Activated gamma-delta T cell treated with anti-CD3 and anti-CD28 coated beads, Interleukin-2, amount 50 U/mL, for 16 hours (primary cell): ENCODE measurements around the gene FBXL17.
"Not testable (repeated sequence)": the region's sequence is repeated elsewhere in the genome, so short reads cannot be mapped to it uniquely, and the experiment has no call there.

ENCODE experiments used
- DNase-seq: peaks from one replicate; pipeline ENCODE4 v3.0.0-alpha.2; 2020; ENCODE audit warnings: low read depth

FBXL17 gene

DNA sequence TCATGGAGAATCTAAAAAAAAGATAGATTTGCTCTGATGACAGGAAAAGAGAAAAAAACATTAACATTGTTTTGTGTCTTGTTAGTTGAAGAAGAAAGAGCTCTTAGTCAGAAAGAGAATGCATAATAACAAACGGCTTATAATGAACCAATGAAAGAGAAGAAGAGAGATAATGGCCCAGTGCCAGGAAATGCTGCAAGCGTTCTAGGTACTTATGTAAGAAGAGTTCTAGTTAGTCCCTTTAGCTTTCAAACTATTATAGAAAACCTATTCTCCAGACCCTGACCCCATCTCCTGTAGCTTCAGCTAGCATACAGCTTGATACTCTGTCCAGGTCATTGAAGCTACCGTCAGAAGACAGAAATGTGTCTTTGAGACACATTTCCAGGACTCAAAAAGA, 70.2 kb downstream of the FBXL17 start:
- DNase-seq: no peak

DNA sequence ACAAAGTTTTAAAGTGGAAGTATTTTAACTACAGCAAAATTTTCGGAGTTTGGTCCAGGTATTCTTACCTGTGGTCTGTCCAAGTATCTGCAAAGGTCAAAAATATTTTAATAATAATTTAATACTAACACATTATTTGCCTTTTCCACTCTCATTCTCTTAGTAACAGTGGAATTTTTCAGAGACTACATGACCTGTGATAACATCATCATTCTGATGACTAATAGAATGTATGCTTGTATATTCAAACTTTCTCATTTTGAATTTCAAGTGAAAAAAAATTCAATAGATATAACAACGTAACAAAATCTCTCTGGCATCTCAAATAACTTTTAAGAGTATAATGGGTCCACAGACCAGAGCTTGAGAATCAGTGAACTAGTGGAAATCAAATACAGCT, 78.3 kb downstream of the FBXL17 start:
- DNase-seq: no peak

DNA sequence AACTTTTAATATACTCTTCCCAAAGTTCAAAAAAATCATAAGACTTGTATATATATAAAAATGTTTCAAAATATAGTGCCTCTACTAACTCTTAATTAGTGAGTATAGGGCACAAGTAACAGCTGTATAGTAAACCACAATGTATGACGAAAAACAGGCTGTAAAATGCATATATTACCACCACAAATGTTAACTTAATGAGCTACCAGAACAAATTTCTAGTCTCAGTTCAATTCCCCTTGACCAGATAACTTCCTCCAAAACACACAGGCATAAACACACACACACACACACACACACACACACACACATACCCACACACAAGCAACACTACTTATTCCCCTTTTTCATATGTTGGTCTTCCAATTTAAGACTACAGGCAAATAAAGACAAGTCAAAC, 78.8 kb downstream of the FBXL17 start:
- no peak for DNase-seq

DNA sequence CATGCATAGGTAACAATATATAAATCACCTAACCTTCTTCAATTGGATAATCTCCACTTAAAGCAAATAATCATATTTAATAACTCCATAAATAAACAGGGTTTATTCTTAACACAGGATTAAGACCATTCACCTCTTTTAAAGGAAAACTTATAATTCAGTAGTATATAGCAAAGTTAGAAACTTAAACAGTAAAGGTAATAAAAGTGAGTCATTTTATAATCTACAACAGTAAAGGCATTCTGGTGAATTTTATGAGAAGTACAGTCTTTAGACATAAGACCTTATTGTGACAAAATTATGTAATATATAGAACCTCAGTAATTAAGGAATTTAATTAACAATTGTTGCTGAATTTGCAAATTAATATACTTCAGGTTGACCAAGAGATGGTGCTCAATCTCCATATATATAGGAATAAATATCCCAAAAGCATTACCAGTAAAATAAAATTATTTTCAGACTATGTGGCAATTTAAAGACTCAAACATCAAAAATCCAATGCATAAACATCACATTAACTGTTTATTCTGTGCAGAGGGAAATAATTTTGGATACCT, 84.8 kb downstream of the FBXL17 start:
- no peak for DNase-seq

DNA sequence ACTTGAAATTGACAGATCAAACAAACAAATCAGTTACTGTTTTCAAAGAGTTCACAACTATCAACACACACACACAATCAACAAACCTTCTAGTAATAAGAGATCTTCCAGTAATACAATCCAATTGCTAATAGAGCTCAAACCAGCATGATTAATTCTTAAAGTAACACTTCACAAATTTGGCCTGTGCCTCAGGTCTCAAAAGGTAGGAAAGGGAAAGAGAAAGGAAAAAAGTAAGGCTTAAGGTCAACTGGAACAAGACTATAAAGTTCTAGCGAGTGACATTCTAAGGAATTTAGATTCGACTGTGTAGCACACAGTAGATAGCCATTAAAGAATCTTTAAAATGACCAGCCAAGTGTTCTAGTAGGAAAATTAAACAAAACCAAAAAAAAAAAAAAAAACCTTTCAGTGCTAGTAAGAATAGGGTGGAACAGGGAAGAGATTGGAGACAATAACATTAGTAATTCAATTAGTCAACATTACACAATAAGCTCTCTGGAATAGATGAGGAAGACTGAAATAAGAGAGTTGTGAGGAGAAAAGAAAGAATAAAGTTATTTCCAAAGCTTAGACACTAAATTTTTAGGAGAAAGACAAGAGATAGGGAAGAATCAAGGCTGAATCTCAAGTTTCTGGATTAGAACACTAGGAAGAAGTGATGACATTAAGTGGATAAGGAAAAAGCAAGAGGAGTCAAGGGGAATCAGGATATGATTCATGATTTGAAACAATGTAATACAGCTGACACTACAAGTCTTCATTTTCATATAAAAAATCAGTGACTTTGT, 86.1 kb downstream of the FBXL17 start:
- no peak for DNase-seq

DNA sequence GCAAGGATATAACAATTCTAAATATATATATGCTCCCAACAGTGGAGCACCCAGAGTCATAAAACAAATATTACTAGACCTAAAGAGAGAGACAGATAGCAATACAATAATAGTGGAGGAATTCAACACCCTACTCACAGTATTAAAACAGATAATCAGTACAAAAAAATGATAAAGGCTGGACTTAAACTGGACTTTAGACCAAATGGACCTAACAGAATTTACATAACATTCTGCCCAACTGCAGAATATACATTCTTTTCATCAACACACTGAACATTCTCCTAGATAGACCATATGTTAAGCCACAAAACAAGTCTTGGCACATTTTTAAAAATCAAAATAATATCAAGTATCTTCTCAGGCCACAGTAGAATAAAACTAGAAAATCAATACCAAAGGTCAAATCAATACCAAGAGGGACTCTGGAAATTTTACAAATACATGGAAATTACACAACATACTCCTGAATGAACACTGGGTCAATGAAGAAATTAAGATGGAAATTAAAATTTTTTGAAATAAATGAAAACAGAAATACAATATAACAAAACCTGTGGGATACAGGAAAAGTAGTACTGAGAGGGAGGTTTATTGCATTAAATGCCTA, 100.8 kb downstream of the FBXL17 start:
- DNase-seq: no peak

DNA sequence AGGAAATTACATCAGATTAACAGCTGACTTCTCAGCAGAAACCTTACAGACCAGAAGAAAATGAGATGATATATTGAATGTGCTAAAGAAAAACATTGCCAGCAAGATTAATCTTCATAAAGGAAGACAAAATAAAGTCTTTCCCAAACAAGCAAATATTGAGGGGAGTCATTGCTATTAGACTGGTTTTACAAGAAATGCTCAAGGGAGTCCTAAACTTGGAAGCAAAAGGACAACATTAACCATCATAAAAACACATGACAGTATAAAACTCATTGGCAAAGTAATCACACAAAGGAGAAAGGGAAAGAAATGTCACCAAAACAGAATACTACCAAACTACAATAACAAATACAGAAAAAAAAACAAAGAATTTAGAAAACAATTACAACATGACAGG, 101.7 kb downstream of the FBXL17 start:
- DNase-seq: no peak

DNA sequence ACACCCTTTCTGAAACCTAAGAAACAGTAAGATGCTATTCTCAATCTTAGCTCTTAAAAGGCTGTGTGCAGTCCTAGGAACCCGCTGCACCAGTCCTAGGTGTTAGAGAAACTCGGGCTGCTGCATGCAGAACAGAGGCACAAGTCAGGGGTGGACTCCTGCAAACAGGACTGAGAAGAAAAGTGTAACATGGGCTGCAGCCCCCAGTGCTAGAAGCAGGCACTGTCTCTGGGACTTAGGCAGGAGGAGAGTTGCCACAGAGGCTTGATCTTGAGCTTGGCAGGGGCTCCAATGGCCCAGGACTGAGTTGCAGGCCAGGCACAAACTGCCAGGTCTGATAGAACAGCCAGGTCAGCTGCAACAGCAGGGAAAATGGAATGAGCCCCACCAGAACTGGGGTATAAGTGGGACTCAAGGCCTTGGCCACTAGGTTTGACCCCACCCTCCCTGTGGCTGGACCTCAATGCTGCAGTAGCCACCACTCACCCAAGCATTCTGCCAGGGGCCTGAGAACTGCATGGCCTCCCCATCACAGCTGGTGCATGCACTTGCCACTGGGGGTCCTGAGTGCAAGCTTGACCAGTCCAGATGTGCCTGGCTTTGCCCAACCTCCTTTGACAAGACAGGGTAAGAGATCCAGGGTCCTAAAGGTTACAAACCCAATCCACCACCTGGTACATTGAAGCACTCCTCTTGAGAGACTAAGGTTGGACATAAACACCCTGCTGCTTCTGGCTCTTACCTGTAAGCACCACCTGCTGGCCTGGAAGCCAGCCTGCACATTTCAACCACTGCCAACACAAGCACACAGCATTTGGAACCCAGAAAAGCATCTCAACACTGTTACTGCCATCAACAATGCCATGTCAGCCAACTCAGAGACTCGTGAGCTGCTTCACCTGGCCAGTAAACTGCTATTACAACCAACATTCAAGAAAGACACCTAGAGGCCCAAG, 103.3 kb downstream of the FBXL17 start:
- DNase-seq: no peak

DNA sequence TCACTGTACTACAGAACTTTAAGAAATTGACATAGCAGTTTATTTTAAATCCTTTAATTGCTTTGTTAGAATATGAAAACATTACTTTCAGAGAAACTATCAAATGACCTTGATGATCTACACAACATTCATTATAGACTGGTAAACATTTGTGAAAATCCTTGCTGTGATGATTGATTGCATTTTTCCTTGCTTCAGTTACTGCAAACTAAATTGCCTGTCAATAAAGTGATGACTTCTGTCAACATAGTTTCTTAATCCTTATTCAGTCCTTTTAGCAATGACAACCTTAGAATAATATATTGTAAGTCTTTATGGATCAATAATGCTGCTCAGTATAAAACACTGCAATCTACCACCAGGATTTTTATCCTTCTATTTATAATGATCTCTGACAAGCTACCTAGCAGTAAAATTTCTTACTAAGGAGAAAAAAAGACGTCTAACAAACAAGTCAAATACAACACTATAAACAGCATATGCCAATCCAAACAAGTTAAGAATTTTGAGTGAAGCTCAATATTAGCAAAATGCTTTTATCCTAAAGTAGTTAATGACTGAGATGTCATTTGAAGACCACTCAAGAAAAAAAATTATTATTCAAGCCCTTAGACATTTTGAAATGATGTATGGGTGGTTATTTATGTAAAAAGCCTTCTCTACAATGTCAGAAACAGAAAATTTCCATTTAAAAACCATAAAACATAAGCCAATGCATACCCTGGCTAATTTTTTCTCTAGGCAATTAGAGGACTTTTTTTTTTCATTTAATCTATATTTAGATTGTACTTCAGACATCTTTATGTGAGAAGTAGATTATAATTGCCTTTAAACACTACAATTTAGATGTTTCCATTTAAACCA, 105.5 kb downstream of the FBXL17 start:
- DNase-seq: no peak

DNA sequence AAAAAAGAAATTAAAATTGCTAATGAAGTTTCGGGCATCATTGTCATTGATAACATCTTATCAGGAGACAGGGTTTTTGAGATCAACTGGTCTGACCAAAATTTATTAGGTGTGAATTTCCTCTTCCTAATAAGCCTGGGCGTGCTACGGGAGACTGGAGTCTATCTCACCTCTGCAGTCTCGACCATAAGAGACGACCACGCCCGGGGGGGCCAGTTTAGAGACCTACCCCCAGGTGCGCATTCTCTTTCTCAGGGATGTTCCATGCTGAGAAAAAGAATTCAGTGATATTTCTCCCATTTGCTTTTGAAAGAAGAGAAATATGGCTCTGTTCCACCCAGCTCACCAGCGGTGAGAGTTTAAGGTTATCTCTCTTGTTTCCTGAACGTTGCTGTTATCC, 107.8 kb downstream of the FBXL17 start:
- DNase-seq: not testable (repeated sequence)

DNA sequence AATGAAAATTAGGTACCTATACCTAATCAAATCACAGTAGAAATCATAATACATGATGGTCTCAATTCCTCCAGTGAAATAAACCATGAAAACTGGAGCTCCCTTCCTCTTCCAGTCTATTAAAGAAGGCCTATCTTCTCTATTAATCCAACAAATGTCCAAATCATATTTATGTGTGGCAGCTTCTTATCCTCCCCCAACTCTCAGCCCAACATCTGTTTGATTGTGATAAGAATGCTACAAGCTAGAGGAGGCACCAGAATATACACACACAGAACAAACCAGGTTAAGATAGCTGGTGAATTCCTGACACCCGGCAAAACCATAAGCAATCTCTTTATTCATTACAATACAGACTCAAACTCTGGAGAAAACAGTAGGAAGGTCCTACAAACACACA, 110.8 kb downstream of the FBXL17 start:
- DNase-seq: no peak

DNA sequence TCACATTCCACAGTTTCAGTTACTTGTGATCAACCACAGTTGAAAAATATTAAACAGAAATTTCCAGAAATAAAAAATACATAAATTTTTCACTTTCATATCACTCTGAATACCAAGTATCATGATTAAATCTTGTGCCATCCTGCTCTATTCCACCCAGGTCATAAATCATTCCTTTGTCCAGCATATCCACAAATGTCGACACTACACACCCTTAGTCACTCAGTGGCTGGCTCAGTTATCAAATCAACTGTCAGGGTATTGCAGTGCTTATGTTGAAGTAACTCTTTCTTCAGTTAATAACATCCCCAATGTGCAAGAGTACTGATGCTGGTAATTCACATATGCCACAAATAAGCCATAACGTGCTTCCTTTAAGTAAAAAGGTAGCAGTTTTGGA, 115.7 kb downstream of the FBXL17 start:
- DNase-seq: no peak

DNA sequence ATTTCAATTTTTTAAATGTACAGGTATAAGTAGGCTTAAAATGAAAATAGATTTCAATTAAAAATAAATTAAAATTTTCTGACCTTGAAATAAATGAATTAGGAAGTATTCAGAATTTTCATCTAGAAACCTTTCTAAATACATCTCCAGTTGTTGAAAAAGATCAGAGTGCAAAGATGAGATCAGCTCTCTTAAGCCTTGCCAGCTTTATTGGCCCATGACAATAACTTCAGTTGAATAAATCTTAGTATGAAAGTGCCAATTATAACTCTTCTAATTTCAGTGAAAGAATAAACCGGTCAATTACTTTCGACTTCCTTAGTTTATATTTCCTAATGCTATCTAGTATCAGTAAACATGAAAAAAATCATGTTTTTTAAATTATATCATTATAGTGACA, 117.4 kb downstream of the FBXL17 start:
- no peak for DNase-seq

DNA sequence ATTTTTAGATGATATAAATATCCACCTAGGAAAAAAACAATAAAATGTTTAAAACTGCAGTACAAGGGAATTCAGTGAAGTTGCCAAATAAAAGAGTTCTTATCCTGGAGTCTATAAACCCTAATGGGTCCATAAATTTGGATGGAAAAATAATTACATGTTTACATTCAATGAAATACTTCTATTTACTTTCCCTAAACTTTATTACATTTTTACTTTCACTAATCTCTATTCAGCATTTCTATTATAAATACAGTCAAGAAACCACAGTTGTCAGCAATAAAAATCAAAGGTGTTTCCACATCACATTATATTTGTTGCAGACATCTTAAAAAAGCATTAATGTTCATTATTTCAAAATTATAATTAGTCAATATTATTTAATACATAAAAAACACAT, 118.6 kb downstream of the FBXL17 start:
- no peak for DNase-seq

DNA sequence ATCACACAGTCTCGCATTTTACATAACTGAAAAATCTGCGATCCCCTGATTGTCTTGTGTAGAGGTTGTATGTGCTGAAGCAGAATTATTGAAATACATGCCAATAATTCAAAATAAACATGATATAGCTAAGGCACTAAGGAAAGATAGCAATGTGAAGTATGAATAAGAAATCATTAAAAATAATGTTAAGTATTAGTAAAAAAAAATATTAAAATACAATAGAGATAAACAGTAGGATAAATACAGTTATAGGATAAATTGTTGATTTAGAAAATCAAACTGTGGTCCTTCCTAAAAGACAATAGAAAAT, 121.1 kb downstream of the FBXL17 start:
- no peak for DNase-seq

DNA sequence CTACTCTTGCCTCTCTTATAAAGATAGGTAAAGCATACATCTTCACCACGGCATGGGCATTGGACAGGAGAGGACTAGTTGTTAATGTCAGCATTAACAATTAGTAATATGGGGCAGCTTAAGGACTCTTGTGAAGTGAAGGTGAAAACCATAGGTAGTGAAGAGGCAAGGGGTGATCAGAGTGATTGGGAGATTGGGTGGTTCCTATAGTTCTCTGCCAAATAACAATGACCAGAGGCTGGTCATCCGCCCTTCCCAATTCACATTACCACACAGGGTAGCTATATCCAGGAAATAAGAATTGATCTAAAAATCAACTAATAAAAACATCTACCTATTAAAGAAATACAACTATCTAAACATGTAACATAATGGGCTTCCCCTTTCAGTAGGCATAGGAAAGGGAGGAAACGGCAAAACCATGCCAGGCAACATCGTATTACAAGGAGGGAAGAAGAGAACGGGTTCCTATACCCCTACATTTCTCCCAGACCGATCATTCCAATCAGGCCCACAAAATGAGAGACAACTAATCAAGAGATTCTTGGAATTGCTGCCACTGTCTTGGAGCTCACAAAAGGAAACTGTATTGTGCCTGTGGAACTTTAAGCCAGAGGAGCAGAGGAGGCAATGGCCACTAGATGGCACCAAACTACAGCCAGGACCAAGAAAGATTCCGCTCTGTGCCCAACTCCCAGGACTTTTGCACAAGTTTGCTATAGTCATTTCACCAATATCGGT, 121.6 kb downstream of the FBXL17 start:
- DNase-seq: peak; percentile 47

DNA sequence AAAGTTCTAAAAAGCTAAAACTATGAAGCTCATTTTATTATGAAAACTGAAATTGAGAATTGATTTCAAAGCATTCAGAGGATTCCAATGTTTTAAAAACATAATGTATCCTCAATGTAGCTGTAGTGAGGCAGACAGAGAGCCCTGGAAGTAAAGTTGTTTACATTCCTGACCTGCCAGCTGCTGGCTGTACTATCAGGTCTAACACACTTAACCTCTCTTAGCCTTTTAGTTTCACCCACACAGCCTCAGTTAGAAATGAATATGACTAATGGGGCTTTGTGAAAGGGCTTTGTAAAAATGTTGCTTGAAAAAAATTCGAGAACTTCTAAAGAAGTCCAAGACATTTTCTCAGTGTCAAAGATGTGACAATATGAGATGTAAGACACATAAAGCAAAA, 122.6 kb downstream of the FBXL17 start:
- DNase-seq: no peak

DNA sequence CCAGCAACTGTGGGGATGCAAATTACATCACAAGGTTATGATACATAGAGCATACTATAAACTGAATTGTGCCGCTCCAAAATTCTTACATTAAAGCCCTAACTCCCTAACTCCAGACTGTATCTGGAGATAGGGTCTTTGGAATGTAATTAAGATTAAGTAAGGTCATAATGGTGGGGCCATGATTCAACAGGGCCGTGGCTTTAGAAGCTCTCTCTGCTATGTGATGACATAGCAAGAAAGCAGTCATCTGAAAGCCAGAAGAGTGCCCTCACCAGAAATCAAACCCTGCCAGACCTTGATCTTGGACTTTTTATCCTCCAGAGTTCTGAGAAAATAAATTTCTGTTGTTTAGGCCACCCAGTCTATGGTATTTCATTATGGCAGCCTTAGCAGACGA, 123.9 kb downstream of the FBXL17 start:
- no peak for DNase-seq

DNA sequence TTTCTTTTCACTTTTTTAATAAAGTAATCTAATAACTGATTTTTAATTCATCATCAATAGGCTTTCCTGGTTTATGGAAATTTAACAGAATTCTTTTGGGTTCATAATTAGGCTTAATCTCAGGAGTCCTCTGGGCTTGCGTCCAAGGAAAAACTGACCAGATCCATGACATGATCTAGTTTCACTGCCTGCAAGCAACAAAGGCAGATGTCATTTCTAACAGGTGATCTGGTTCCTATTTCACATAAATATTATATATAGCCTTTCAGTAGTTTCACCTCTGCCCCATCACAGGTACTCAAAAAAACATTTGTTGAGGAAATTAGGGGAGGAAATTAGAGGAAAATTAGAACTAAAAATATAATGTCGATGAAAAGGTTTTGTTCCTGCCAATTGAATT, 126.4 kb downstream of the FBXL17 start:
- no peak for DNase-seq

DNA sequence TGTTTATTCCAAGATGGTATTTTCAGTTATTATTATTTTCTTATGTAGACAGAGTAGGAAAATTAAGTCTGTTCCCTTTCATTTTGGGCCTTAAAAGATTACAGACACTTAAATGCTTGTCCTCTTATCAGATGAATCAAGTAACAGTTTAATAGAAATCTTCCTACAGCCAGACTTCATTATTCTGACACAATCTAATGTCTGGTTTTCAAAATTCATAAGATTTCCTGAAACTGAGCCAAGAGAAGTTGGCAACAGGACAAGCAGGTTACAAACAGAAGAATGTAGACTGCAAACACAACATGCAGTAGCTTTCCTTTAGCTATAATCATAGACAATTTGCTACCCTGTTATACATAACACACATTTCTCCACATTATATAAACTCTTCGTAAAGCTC, 130.5 kb downstream of the FBXL17 start:
- no peak for DNase-seq

DNA sequence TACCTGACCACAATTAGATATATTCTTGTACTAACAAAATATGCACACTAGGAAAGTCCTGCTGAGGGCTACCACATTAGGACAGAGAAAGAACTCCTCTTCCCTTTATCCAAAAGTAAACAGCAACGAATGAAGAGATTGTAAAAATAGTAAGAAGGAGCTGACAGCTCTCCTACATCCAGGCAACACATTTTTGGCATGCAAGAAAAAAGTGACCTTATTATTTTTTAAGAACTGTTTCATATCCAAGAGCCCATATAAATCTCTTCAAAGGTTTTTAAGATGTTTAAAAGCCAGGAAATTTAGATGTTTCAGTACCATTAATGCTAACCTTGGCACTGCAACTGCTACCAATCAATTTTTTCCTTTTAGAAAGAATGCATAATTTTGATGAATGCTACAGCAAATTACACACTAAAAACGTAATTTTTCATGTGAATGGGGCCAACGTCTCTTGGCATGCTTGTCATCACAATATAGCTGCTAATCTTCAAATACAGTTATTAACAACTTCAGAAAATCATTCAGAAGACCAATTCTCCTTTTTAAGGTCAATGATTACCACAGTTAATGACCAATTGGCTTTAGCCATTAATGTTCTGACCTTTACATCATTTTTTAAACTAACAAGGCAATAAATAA, 132.0 kb downstream of the FBXL17 start:
- no peak for DNase-seq
